ENCODE data around the gene CDC20. TPM values are rescaled to one million over a fixed set of nuclear protein-coding genes. Genes with fewer than 3 reads are reported as not detected.

CDC20 gene
- total RNA-seq, 1 experiment from 2014 or later = 51.2 TPM

GRCh38 chr1:43324810-43325209 lies 34.0 kb upstream of the CDC20 start:
- DNase-seq (ENCODE audit: low read depth, low spot score) = no peak
- in situ Hi-C loops (cut with HindIII; ENCODE audit: low pct_unique_long_range_greater_than_20kb, low sequenced_read_pairs) = no loop called here

GRCh38 chr1:43325381-43325780 lies 33.4 kb upstream of the CDC20 start:
- in situ Hi-C loops (cut with HindIII; ENCODE audit: low pct_unique_long_range_greater_than_20kb, low sequenced_read_pairs) = no loop called here
- no peak for DNase-seq (ENCODE audit: low read depth, low spot score)

DNA sequence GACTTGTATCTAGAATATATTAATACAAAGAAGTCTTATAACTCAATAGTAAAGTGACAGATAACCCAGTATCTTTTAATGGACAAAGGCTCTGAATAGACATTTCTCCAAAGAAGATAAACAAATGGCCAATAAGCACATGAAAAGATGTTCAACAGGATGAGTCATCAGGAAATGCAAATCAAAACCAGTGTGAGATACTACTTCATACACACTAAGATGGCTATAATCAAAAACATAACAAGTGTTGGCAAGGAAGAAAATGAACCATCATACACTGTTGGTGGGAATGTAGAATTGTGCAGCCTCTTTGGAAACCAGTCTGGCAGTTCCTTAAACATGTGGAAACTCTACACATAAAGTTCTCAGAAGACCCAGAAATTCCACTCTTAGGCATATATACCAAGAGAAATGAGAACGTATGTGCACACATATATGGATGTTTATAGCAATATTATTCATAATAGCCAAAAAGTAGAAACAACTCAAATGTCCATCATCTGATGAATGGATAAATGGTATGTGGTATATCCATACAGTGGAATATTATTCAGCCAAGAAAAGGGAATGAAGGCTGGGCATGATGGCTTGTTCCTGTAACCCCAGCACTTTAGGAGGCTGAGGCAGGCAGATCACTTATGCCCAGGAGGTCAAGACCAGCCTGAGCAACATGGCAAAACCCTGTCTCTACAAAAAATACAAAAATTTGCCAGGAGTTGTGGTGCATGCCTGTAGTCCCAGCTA lies 31.1 kb upstream of the CDC20 start:
- in situ Hi-C loops (cut with HindIII; ENCODE audit: low pct_unique_long_range_greater_than_20kb, low sequenced_read_pairs) = no loop called here
- no peak for DNase-seq (ENCODE audit: low read depth, low spot score)

GRCh38 chr1:43329995-43330751 lies 28.6 kb upstream of the CDC20 start:
- in situ Hi-C loops (cut with HindIII; ENCODE audit: low pct_unique_long_range_greater_than_20kb, low sequenced_read_pairs) = no loop called here
- no peak for DNase-seq (ENCODE audit: low read depth, low spot score)

- in situ Hi-C loops (cut with HindIII; ENCODE audit: low pct_unique_long_range_greater_than_20kb, low sequenced_read_pairs) = no loop called here
- DNase-seq (ENCODE audit: low read depth, low spot score) = no peak
Measured at GRCh38 chr1:43331688-43332087, 27.1 kb upstream of the CDC20 start.

GRCh38 chr1:43334453-43335205 lies 24.2 kb upstream of the CDC20 start:
- DNase-seq (ENCODE audit: low read depth, low spot score) = no peak
- in situ Hi-C loops (cut with HindIII; ENCODE audit: low pct_unique_long_range_greater_than_20kb, low sequenced_read_pairs) = no loop called here

DNA sequence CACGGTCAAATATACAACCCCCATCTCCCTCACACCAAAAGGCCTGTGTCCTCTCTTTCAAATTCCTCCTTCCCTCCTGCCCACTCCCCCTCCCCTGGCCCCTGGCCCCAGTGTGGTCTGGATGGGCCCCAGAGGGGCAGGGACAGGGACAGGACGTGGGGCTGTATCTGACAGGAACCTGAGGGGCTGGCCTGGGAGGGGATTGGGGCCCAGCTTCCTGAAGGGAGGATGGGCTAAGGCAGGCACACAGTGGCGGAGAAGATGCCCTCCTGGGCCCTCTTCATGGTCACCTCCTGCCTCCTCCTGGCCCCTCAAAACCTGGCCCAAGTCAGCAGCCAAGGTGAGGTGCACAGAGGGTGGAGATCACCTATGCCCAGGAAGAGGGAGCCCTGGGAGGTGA lies 21.2 kb upstream of the CDC20 start, which contains the start of gene MPL:
Gene MPL, plus strand, starts transcription at position 231 of the 400 bp plus-strand sequence. Its CDS starts 31 bp downstream, at position 262.
- in situ Hi-C loops (cut with HindIII; ENCODE audit: low pct_unique_long_range_greater_than_20kb, low sequenced_read_pairs) = no loop called here
- no peak for DNase-seq (ENCODE audit: low read depth, low spot score)

DNA sequence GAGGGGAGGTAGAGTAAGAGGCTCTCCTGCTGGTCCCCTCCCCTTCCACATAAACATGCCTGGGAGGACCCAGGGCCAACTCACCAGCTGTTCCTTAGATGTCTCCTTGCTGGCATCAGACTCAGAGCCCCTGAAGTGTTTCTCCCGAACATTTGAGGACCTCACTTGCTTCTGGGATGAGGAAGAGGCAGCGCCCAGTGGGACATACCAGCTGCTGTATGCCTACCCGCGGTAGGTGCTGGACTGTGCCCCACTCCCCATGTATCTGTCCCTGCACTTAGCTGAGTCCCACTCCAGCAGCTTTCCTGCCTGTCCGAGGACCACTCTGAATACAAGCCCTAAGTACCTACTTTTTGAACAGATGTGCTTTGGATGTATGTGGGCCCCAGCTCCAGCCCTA lies 20.8 kb upstream of the CDC20 start:
- in situ Hi-C loops (cut with HindIII; ENCODE audit: low pct_unique_long_range_greater_than_20kb, low sequenced_read_pairs) = no loop called here
- DNase-seq (ENCODE audit: low read depth, low spot score) = no peak

DNA sequence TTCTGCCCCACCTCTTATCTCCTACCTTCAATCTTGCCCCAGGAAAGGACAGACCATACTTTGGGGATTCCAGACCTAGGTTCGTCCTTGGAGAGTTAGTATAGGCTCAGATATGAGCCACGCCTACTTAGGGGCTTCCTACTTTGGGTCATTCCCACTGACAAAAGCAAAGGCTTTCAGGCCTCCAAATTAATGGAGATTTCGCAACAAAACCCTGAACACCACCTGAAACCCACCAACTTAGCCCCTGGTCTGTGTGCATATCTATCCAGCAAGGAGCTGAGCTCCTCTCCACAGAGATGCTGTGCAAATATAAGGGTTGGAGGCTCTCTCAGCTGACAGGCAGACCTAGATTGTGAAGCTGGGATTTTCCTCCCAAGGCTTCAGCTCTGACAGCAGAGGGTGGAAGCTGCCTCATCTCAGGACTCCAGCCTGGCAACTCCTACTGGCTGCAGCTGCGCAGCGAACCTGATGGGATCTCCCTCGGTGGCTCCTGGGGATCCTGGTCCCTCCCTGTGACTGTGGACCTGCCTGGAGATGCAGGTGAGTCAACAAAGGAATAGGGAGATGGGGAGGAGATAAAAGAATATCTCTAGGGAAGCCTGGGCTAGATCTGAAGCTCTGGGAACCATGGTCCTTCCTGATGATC lies 19.1 kb upstream of the CDC20 start:
- in situ Hi-C loops (cut with HindIII; ENCODE audit: low pct_unique_long_range_greater_than_20kb, low sequenced_read_pairs) = no loop called here
- DNase-seq (ENCODE audit: low read depth, low spot score) = no peak

- in situ Hi-C loops (cut with HindIII; ENCODE audit: low pct_unique_long_range_greater_than_20kb, low sequenced_read_pairs) = no loop called here
- peak; percentile 48 for DNase-seq (ENCODE audit: low read depth, low spot score)
Measured at GRCh38 chr1:43340559-43340958, 18.2 kb upstream of the CDC20 start.

GRCh38 chr1:43344267-43344850 lies 14.4 kb upstream of the CDC20 start:
- in situ Hi-C loops (cut with HindIII; ENCODE audit: low pct_unique_long_range_greater_than_20kb, low sequenced_read_pairs) = no loop called here
- DNase-seq (ENCODE audit: low read depth, low spot score) = no peak

GRCh38 chr1:43345120-43345519 lies 13.7 kb upstream of the CDC20 start:
- in situ Hi-C loops (cut with HindIII; ENCODE audit: low pct_unique_long_range_greater_than_20kb, low sequenced_read_pairs) = no loop called here
- DNase-seq (ENCODE audit: low read depth, low spot score) = no peak

DNA sequence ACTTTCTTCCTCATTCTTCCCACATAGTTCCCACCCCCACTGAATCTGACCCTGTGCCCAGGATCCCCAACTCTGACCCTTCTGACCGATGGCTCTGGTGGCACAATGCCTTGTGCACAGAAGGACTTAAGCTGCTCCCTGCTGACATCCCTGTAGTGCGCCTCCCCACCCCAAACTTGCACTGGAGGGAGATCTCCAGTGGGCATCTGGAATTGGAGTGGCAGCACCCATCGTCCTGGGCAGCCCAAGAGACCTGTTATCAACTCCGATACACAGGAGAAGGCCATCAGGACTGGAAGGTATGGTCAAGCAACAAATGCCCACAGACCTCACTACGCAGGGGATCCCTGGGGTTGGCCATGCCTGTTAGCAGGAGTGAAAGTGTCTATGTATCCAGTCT lies 12.1 kb upstream of the CDC20 start:
- in situ Hi-C loops (cut with HindIII; ENCODE audit: low pct_unique_long_range_greater_than_20kb, low sequenced_read_pairs) = no loop called here
- DNase-seq (ENCODE audit: low read depth, low spot score) = no peak

GRCh38 chr1:43348343-43348808 lies 10.4 kb upstream of the CDC20 start:
- no peak for DNase-seq (ENCODE audit: low read depth, low spot score)

GRCh38 chr1:43348809-43349593 lies 9.8 kb upstream of the CDC20 start:
- in situ Hi-C loops (cut with HindIII; ENCODE audit: low pct_unique_long_range_greater_than_20kb, low sequenced_read_pairs) = no loop called here

More at GRCh38 chr1:43348343-43348808, 10.4 kb upstream of the CDC20 start:
- in situ Hi-C loops (cut with HindIII; ENCODE audit: low pct_unique_long_range_greater_than_20kb, low sequenced_read_pairs) = no loop called here

DNA sequence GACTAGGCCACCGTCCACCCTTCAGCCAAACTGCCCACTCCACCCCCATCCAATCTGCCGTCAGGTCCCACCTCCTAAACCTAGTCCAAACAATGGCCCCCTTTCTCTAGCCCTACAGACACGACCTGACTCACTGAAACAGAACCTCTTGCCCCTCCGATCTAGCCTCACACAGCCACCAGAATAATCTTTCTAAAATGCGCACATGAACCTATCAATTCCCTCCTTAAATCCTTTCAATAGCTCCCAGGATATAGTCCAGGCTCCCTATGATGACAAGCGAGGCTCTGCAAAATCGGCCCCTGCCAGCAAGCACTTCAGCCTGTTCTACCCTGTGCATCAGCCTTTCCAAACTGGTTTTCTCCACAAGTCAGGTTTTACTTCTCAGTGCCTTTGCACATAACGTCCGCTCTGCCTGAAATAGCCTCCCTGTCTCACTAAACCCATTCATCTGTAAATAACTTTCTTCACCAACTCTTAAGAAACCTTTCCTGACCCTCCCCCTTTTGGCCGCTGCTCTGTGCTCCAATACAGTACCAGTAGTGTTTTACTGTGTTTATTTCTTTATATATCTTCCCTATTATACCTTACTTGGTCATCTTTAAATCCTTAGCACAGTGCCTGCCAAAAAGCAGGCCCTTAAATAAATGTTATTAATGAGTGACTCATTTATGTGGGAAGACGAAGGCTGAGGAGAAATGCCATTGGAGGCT lies 9.0 kb upstream of the CDC20 start:
- no peak for DNase-seq (ENCODE audit: low read depth, low spot score)
- in situ Hi-C loops (cut with HindIII; ENCODE audit: low pct_unique_long_range_greater_than_20kb, low sequenced_read_pairs) = no loop called here

More at GRCh38 chr1:43348809-43349593, 9.8 kb upstream of the CDC20 start:
- DNase-seq (ENCODE audit: low read depth, low spot score) = peak; percentile 87

All from SK-MEL-5 (cell line).